DOHH2 (cell line): ENCODE measurements around the gene PTPRH.

Experiments used
- H3F3A ChIP-seq: fragments of 200-600 bp; sonication (generic), shearing (Covaris generic); 2 replicates; pipeline ENCODE4 v1.6.0; 2016; ENCODE audit warnings: antibody characterized with exemption, mild to moderate bottlenecking; ENCODE audit not compliant: control insufficient read depth, insufficient read depth
- H3K27ac ChIP-seq: fragments of 200-600 bp; sonication (generic); 2 replicates; pipeline ENCODE4 v1.5.1; 2014; ENCODE audit warnings: low read depth, mild to moderate bottlenecking, low read length, moderate library complexity
- H3K27me3 ChIP-seq: fragments of 200-600 bp; sonication (generic); 2 replicates; pipeline ENCODE4 v1.6.1; 2014; ENCODE audit warnings: mild to moderate bottlenecking, low read length, mixed read lengths; ENCODE audit not compliant: control insufficient read depth
- H3K36me3 ChIP-seq: fragments of 200-600 bp; sonication (generic); 2 replicates; pipeline ENCODE4 v1.6.1; 2014; ENCODE audit warnings: mild to moderate bottlenecking, low read length, moderate library complexity, mixed read lengths; ENCODE audit not compliant: control insufficient read depth
- H3K4me1 ChIP-seq: fragments of 200-600 bp; sonication (generic); 2 replicates; pipeline ENCODE4 v1.6.1; 2014; ENCODE audit warnings: mild to moderate bottlenecking, low read length, mixed read lengths; ENCODE audit not compliant: control insufficient read depth
- H3K4me2 ChIP-seq: fragments of 200-600 bp; sonication (generic); 2 replicates; pipeline ENCODE4 v1.6.0; 2014; ENCODE audit warnings: mild to moderate bottlenecking, low read length, moderate library complexity
- H3K4me3 ChIP-seq: fragments of 200-600 bp; sonication (generic); 2 replicates; pipeline ENCODE4 v1.5.1; 2014; ENCODE audit warnings: mild to moderate bottlenecking, low read length, mixed read lengths
- H3K79me2 ChIP-seq: fragments of 200-600 bp; sonication (generic); 2 replicates; pipeline ENCODE4 v1.6.1; 2014; ENCODE audit warnings: mild to moderate bottlenecking, low read length, mixed read lengths; ENCODE audit not compliant: control insufficient read depth
- H3K9me2 ChIP-seq: fragments of 200-600 bp; sonication (generic); replicated peaks from 2 replicates; pipeline ENCODE4 v1.6.1; 2014; ENCODE audit warnings: mild to moderate bottlenecking, low read length, mixed read lengths; ENCODE audit not compliant: control insufficient read depth
- H3K9me3 ChIP-seq: fragments of 200-600 bp; sonication (generic); 2 replicates; pipeline ENCODE4 v1.6.1; 2014; ENCODE audit warnings: antibody characterized with exemption, low read length, mixed read lengths; ENCODE audit not compliant: control insufficient read depth, insufficient read depth
- H4K20me1 ChIP-seq: fragments of 200-600 bp; sonication (generic); 2 replicates; pipeline ENCODE4 v1.6.0; 2014; ENCODE audit warnings: low read depth, mild to moderate bottlenecking, antibody characterized with exemption, low read length, moderate library complexity; ENCODE audit not compliant: control insufficient read depth, insufficient read depth
- EZH2phosphoT487 ChIP-seq: fragments of 200-600 bp; sonication (generic); IDR thresholded peaks from 2 replicates; pipeline ENCODE4 v1.6.1; 2017; ENCODE audit warnings: borderline replicate concordance, mild to moderate bottlenecking, antibody characterized with exemption, low read length, moderate library complexity, mixed read lengths
- TF ChIP-seq, protein P1 (sequence below): fragments of 200-600 bp; sonication (generic); IDR thresholded peaks from one replicate; pipeline ENCODE4 v1.5.1; 2014; ENCODE audit warnings: antibody characterized with exemption, mild to moderate bottlenecking, low read depth, low read length; ENCODE audit not compliant: poor library complexity, severe bottlenecking

Gene PTPRH

DNA sequence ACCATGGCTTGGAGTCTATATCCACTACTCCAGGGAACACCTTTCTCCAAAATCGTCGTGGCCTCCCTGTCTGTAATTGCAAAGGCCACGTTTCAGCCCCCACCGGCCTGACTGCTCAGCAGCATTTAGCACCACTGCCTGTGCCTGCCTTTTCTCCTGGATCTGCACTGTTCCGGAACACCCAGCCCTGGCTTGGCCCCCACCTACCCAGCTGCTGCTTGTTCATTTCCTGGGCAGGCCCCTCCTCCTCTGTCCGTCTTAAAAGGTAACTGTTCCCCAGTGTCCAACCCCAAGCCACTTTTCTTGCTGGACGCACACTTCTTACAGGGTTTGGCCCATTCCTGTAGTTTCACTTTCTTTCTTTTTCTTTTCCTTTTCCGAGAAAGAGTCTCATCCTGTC lies 20.7 kb downstream of the PTPRH start:
- H3K36me3 ChIP-seq: no peaks in the 10 kb centered on the region
- no peaks in the 10 kb centered on the region for H3K27me3 ChIP-seq
- no peaks in the 10 kb centered on the region for H3K4me1 ChIP-seq
- no peaks in the 10 kb centered on the region for H4K20me1 ChIP-seq
- H3K79me2 ChIP-seq: no peaks in the 10 kb centered on the region
- TF ChIP-seq EZH2phosphoT487: no peak
- TF ChIP-seq, protein P1, sequence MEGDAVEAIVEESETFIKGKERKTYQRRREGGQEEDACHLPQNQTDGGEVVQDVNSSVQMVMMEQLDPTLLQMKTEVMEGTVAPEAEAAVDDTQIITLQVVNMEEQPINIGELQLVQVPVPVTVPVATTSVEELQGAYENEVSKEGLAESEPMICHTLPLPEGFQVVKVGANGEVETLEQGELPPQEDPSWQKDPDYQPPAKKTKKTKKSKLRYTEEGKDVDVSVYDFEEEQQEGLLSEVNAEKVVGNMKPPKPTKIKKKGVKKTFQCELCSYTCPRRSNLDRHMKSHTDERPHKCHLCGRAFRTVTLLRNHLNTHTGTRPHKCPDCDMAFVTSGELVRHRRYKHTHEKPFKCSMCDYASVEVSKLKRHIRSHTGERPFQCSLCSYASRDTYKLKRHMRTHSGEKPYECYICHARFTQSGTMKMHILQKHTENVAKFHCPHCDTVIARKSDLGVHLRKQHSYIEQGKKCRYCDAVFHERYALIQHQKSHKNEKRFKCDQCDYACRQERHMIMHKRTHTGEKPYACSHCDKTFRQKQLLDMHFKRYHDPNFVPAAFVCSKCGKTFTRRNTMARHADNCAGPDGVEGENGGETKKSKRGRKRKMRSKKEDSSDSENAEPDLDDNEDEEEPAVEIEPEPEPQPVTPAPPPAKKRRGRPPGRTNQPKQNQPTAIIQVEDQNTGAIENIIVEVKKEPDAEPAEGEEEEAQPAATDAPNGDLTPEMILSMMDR: no peak
- H3F3A ChIP-seq: no peaks in the 10 kb centered on the region
- H3K4me3 ChIP-seq: no peak overlapping the region
- no peaks in the 10 kb centered on the region for H3K9me3 ChIP-seq
- no peaks in the 10 kb centered on the region for H3K9me2 ChIP-seq
- no peak overlapping the region for H3K27ac ChIP-seq
- no peak overlapping the region for H3K4me2 ChIP-seq

DNA sequence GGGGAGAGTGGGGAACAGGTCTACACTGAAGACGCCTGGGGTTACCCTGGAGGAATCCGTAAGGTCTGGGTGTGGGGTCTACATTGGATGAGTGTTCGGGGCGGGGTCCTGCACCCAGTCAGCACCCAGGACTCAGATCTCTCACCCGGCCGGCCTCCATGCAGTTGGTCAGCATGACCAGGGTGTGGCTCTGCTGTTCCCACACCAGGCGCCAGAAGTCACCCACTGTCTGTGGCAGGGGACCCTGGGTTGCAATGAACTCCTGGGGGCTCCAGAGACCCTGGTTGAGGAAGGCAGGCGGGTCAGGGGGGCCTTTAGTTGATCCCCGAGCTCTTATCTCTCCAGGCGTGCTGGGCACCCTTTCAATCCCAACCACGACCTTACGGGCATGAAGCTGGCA lies 23.2 kb downstream of the PTPRH start:
- Histone ChIP-seq H3K4me1 (no peaks in the 10 kb centered on the region), H3F3A (no peaks in the 10 kb centered on the region), H4K20me1 (no peaks in the 10 kb centered on the region), H3K9me2 (no peaks in the 10 kb centered on the region), H3K4me2 (no peak overlapping the region), H3K4me3 (no peak overlapping the region), H3K27ac (no peak overlapping the region), H3K27me3 (peaks cover 10% of the 10 kb centered on the region), H3K36me3 (no peaks in the 10 kb centered on the region), H3K9me3 (no peaks in the 10 kb centered on the region), H3K79me2 (no peaks in the 10 kb centered on the region)
- no peak for TF ChIP-seq EZH2phosphoT487
- TF ChIP-seq, protein P1: no peak

DNA sequence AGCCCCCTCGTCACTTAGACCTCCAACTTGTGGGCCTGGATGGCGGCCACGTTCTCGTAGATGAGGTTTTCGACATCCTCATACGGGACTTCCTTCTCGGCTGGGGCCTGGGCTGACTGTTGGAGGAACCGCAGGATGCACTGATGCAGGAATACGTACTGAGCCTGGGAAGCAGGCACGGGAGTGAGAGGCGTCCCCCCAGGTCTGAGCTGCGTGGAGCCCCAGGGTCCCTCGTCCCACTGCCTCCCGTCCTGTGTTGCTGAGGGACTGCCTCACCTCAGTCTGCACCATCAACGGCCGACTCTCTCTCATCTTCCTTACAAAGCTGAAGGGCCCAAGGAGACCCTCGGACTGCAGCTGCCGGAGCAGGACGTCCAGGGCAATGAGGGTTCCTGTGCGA lies 27.6 kb downstream of the PTPRH start:
- no peaks in the 10 kb centered on the region for H3K9me2 ChIP-seq
- H3K4me1 ChIP-seq: peaks cover 21% of the 10 kb centered on the region
- no peaks in the 10 kb centered on the region for H3K79me2 ChIP-seq
- H3K27ac ChIP-seq: no peak overlapping the region
- no peak overlapping the region for H3K4me2 ChIP-seq
- H4K20me1 ChIP-seq: no peaks in the 10 kb centered on the region; the same call in 1 of the 2 replicates
- H3K4me3 ChIP-seq: no peak overlapping the region
- peaks cover 1% of the 10 kb centered on the region; the same call in 1 of the 2 replicates for H3K9me3 ChIP-seq
- H3F3A ChIP-seq: no peaks in the 10 kb centered on the region
- H3K36me3 ChIP-seq: no peaks in the 10 kb centered on the region
- TF ChIP-seq EZH2phosphoT487: no peak
- TF ChIP-seq, protein P1: no peak
- peaks cover 27% of the 10 kb centered on the region for H3K27me3 ChIP-seq
